Measurements from ENCODE around the gene GLDN. TPM values are rescaled to one million over a fixed set of nuclear protein-coding genes. Genes with fewer than 3 reads are reported as not detected.

Gene GLDN
- total RNA-seq, 1 experiment from 2014 or later, result 1.3 TPM

DNA sequence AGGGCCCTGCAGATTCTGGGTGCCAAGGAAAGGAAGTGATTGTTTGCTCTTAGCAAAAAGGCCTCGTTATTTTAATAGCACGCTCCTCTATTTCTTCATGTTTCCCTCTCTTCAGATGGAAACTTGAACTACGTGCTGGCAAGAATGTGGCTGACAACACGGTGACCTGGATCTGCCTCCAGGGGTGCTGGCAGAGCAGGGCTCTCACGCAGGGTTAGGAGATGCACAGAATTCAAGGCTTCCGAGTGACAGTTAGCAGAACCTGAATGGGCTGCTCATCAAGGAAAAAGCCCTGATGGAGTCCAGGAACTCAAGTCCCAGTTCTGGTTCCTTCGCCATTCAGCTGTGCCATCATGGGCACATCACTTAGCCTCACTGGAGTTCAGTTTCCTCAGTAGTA is 25.7 kb upstream of the GLDN start:
- H4K5ac ChIP-seq (ENCODE audit: insufficient read length, low read depth, low read length), result no peak overlapping the region
- Mint-ChIP-seq H3K36me3 (ENCODE audit: insufficient read depth in 1 of 3, low read depth in 3 of 3) (no peaks in the 10 kb centered on the region), H3K4me1 (peaks cover 4 to 11% of the 10 kb centered on the region in 2 experiments; a peak in 3 of 4 replicates), H3K27ac (no peak overlapping the region), H3K27me3 (ENCODE audit: low read depth) (peaks cover 1% of the 10 kb centered on the region; the same call in 1 of the 2 replicates), H3K4me3 (no peak overlapping the region), H3K9me3 (no peaks in the 10 kb centered on the region; a peak in 1 of 5 replicates)
- no peak overlapping the region for H2AK5ac ChIP-seq (ENCODE audit: insufficient read length, low read length)
- no peaks in the 10 kb centered on the region for H3K9me3 ChIP-seq (ENCODE audit: control insufficient read depth, low read depth, low read length)
- WGBS (ENCODE audit: extremely low coverage, insufficient read length, low lambda C conversion rate), result no CpG with 5 or more reads among the region's 7 CpGs
- H3K9ac ChIP-seq (ENCODE audit: extremely low read depth, insufficient read length, low read length), result no peak overlapping the region
- H3K56ac ChIP-seq (ENCODE audit: insufficient read length, low read depth, low read length), result no peak overlapping the region
- no peaks in the 10 kb centered on the region for H4K20me1 ChIP-seq (ENCODE audit: control insufficient read depth, insufficient read depth, insufficient read length)
- no peaks in the 10 kb centered on the region for H3K23me2 ChIP-seq (ENCODE audit: insufficient read length, low read depth, low read length, poor library complexity, severe bottlenecking)
- H2BK15ac ChIP-seq (ENCODE audit: low read depth, low read length), result no peak overlapping the region
- H4K91ac ChIP-seq (ENCODE audit: insufficient read length, low read depth, low read length), result no peak overlapping the region
- no peaks in the 10 kb centered on the region for H3K79me1 ChIP-seq (ENCODE audit: insufficient read depth, low read depth, low read length, poor library complexity, severe bottlenecking)
- no peak overlapping the region for H3K27ac ChIP-seq (ENCODE audit: insufficient read length, low read depth, low read length)
- H3K18ac ChIP-seq (ENCODE audit: insufficient read length, low read depth, low read length), result no peak overlapping the region
- no peaks in the 10 kb centered on the region for H3K79me2 ChIP-seq (ENCODE audit: insufficient read depth, low read length)
- H3K14ac ChIP-seq (ENCODE audit: insufficient read depth, low read length), result no peak overlapping the region
- H3K27me3 ChIP-seq (ENCODE audit: insufficient read depth, low read length), result no peaks in the 10 kb centered on the region
- H2BK5ac ChIP-seq (ENCODE audit: insufficient read length, low read length), result no peak overlapping the region
- H3K23ac ChIP-seq (ENCODE audit: insufficient read length, low read depth, low read length), result no peak overlapping the region
- no peak overlapping the region for H3K4ac ChIP-seq (ENCODE audit: low read depth, low read length)
- H4K8ac ChIP-seq (replicated peaks; ENCODE audit: insufficient read length, low read depth, low read length), result no peak overlapping the region
- no peak overlapping the region for H2BK20ac ChIP-seq (ENCODE audit: low read depth, low read length, poor library complexity, severe bottlenecking)
- no peak overlapping the region for H3T11ph ChIP-seq (ENCODE audit: low read length)
- TF ChIP-seq, protein P1, sequence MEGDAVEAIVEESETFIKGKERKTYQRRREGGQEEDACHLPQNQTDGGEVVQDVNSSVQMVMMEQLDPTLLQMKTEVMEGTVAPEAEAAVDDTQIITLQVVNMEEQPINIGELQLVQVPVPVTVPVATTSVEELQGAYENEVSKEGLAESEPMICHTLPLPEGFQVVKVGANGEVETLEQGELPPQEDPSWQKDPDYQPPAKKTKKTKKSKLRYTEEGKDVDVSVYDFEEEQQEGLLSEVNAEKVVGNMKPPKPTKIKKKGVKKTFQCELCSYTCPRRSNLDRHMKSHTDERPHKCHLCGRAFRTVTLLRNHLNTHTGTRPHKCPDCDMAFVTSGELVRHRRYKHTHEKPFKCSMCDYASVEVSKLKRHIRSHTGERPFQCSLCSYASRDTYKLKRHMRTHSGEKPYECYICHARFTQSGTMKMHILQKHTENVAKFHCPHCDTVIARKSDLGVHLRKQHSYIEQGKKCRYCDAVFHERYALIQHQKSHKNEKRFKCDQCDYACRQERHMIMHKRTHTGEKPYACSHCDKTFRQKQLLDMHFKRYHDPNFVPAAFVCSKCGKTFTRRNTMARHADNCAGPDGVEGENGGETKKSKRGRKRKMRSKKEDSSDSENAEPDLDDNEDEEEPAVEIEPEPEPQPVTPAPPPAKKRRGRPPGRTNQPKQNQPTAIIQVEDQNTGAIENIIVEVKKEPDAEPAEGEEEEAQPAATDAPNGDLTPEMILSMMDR (conservative IDR thresholded peaks at IDR 0.05), result no peak
- H2BK12ac ChIP-seq (ENCODE audit: insufficient read length, low read depth, low read length), result no peak overlapping the region
- H3K4me1 ChIP-seq (ENCODE audit: insufficient read depth, low read length), result no peaks in the 10 kb centered on the region
- DNase-seq, result no peak
- no peak overlapping the region for H3K4me2 ChIP-seq (ENCODE audit: insufficient read depth, insufficient read length, low read length)
- no peak overlapping the region for H2AFZ ChIP-seq (ENCODE audit: low read length)
- H2BK120ac ChIP-seq (ENCODE audit: low read depth, low read length, poor library complexity, severe bottlenecking), result no peak overlapping the region
